Type B pancreatic cell (in vitro differentiated cells): ENCODE data around the gene KCNA4. TPM values are rescaled to one million over a fixed set of nuclear protein-coding genes. Genes with fewer than 3 reads are reported as not detected.

Experiments used
- DNase-seq: peaks from one replicate; pipeline ENCODE4 v3.0.0; 2021; ENCODE audit warnings: mixed read lengths; ENCODE audit not compliant: unreplicated experiment; ENCODE audit errors: extremely low spot score
- H3K27ac Mint-ChIP-seq: 2 replicates; pipeline ENCODE4 v1.8.0; 2021; ENCODE audit warnings: mild to moderate bottlenecking, mixed read lengths
- H3K27me3 Mint-ChIP-seq: 2 replicates; pipeline ENCODE4 v1.8.0; 2021; ENCODE audit warnings: mixed read lengths
- H3K36me3 Mint-ChIP-seq: 2 replicates; pipeline ENCODE4 v1.8.0; 2021; ENCODE audit warnings: mixed read lengths
- H3K4me1 Mint-ChIP-seq: one replicate; pipeline ENCODE4 v1.8.0; 2021; ENCODE audit warnings: mixed read lengths; ENCODE audit not compliant: unreplicated experiment
- H3K4me3 Mint-ChIP-seq: 2 replicates; pipeline ENCODE4 v1.8.0; 2021; ENCODE audit warnings: mild to moderate bottlenecking, mixed read lengths
- H3K9me3 Mint-ChIP-seq: 2 replicates; pipeline ENCODE4 v1.8.0; 2021; ENCODE audit warnings: mixed read lengths
- CTCF ChIP-seq: fragments of 200-600 bp; sonication (generic); conservative IDR thresholded peaks from 2 replicates; pipeline ENCODE4 v1.5.0; 2021; ENCODE audit warnings: antibody characterized with exemption, mild to moderate bottlenecking
- total RNA-seq: library from RNA; stranded (reverse); gene quantifications from 2 replicates; pipeline ENCODE4 v1.2.1, GENCODE V29; 2021; ENCODE audit warnings: low replicate concordance

Gene KCNA4
- total RNA-seq, 1 donor from 2014 or later = 2.1 TPM

- no peaks in the 10 kb centered on the region for H3K36me3 Mint-ChIP-seq
- H3K4me3 Mint-ChIP-seq = no peak overlapping the region
- no peaks in the 10 kb centered on the region for H3K9me3 Mint-ChIP-seq
- TF ChIP-seq CTCF = no peak
- H3K4me1 Mint-ChIP-seq = peaks cover 4% of the 10 kb centered on the region
- DNase-seq = no peak
- H3K27ac Mint-ChIP-seq = no peak overlapping the region
- H3K27me3 Mint-ChIP-seq = no peaks in the 10 kb centered on the region
Observed at GRCh38 chr11:29963036-29963435, 53.8 kb downstream of the KCNA4 start.

GRCh38 chr11:29962243-29962642 lies 54.6 kb downstream of the KCNA4 start:
- Mint-ChIP-seq H3K9me3 (no peaks in the 10 kb centered on the region), H3K27ac (no peak overlapping the region), H3K27me3 (no peaks in the 10 kb centered on the region), H3K4me1 (peaks cover 4% of the 10 kb centered on the region), H3K4me3 (no peak overlapping the region), H3K36me3 (no peaks in the 10 kb centered on the region)
- peak; percentile 69 for TF ChIP-seq CTCF
- DNase-seq = no peak

Other genes starting within 250 kb of the KCNA4 start
- gene FSHB, start 214.0 kb upstream of the KCNA4 start, total RNA-seq = not detected in 2 replicates